Lung (tissue), 12 donors: Measurements from ENCODE around the gene FBL. TPM values are rescaled to one million over a fixed set of nuclear protein-coding genes. Genes with fewer than 3 reads are reported as not detected.

Experiments
- ATAC-seq: fragments of 200-7000 bp; cut with Tn5 transposase; one replicate; pipeline ENCODE4 v1.9.1; 2020; ENCODE audit warnings: moderate number of reproducible peaks; ENCODE audit not compliant: insufficient read depth, low FRiP score
- DNase-seq, 3 donors: peaks; one replicate each; pipeline ENCODE4 v3.0.0-alpha.2; 2013 to 2017
- H3K27ac ChIP-seq, 2 donors: one replicate each; pipeline ENCODE4 v1.5.1; 2013; ENCODE audit warnings: mild to moderate bottlenecking in 2 of 2, moderate library complexity in 2 of 2, control low read depth in 1 of 2, inconsistent platforms in 1 of 2, low read depth in 1 of 2, low read length in 1 of 2
- H3K27me3 ChIP-seq, 3 donors: one replicate each; pipeline ENCODE4 v1.5.1; 2013; ENCODE audit warnings: low read length in 2 of 3; ENCODE audit not compliant: control insufficient read depth in 3 of 3, insufficient read depth in 3 of 3
- H3K36me3 ChIP-seq, 4 donors: one replicate each; pipeline ENCODE4 v1.5.1; 2013; ENCODE audit warnings: low read length in 4 of 4, mild to moderate bottlenecking in 1 of 4, moderate library complexity in 1 of 4; ENCODE audit not compliant: control insufficient read depth in 4 of 4, insufficient read depth in 4 of 4
- H3K4me1 ChIP-seq, 5 donors: one replicate each; pipeline ENCODE4 v1.5.1; 2013; ENCODE audit warnings: low read length in 5 of 5, mild to moderate bottlenecking in 2 of 5, moderate library complexity in 1 of 5; ENCODE audit not compliant: control insufficient read depth in 5 of 5, insufficient read depth in 5 of 5
- H3K4me3 ChIP-seq: one replicate; pipeline ENCODE4 v1.5.1; 2013; ENCODE audit warnings: mild to moderate bottlenecking, control low read depth, moderate library complexity
- H3K9ac ChIP-seq, 2 donors: one replicate each; pipeline ENCODE4 v1.5.1; 2013; ENCODE audit warnings: low read length in 2 of 2, control low read depth in 1 of 2; ENCODE audit not compliant: insufficient read depth in 1 of 2
- H3K9me3 ChIP-seq, 4 donors: one replicate each; pipeline ENCODE4 v1.5.1; 2013; ENCODE audit warnings: low read length in 3 of 4, mild to moderate bottlenecking in 1 of 4, moderate library complexity in 1 of 4; ENCODE audit not compliant: control insufficient read depth in 4 of 4, insufficient read depth in 3 of 4
- CTCF ChIP-seq: IDR thresholded peaks from 2 replicates; pipeline ENCODE4 v1.5.1; 2012; ENCODE audit warnings: mild to moderate bottlenecking; ENCODE audit errors: control extremely low read depth, extremely low read depth
- WGBS, 2 donors: extraction: QIAGEN DNeasy Blood & Tissue Kit; methylation state at CpG; one replicate each; pipeline ENCODE4 v1.1.7; 2013; 5-methylcytosine and 5-hydroxymethylcytosine counted together
- polyA plus RNA-seq, 2 donors: library from polyadenylated mRNA; stranded (reverse); fragments of 200-250 nt; gene quantifications; one replicate each; pipeline ENCODE4 v1.2.1, GENCODE V29; 2013
- total RNA-seq, 2 donors: library from RNA; depleted of rRNA in 1 of 2; stranded (reverse); fragments of >200 nt in 1 of 2; gene quantifications; one replicate each; pipeline ENCODE4 v1.2.1, GENCODE V29; 2014 to 2021
- donor health status: control.
- donor health status: control.
- donor health status: Bipolar disorder and iron deficiency.
- donor health status: healthy.
- donor health status: DM: yes; HTN: yes; CAD: no.

The FBL gene
- total and polyA plus RNA-seq, 4 donors, result 152 to 253 (median 201) TPM

DNA sequence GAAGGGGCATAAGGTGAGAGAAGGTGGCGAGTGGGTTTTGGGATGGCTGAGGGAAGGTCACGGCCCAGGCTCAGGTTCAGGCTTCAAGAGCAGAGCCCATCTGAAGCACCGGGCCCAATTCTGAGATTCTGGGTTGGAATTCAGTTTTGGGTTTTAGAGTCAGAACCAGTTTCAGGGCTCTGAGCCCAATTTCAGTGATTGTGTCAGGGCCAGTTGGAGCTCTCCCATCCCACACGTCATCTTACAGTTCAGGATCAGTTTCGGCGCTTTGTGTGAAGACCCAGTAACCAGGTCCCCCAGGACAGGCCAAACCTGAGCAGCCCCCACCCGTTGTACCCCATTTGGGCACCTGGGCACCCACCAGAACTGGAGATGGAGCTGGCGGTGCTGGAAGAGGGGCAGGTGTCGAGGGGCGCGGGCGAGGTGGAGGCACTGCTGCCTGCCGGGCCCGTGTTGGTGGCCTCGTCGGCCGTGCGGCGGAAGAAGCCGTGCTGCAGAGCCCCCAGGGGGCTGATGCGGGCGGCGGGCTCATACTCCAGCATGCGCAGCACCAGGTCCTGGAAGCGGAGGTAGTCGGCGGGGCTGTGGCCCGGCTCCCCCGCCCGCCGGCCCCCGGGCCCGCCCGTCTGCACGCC is 19.8 kb downstream of the FBL start:
- no peak for DNase-seq
- H3K27ac ChIP-seq, result no peak overlapping the region
- H3K4me1 ChIP-seq, result peaks cover 0 to 8% (median 4%) of the 10 kb centered on the region in 5 donors
- H3K27me3 ChIP-seq, result no peaks in the 10 kb centered on the region
- whole genome bisulfite sequencing, 2 donors, result 95 to 96% methylated on average over 34 to 35 of the region's 35 CpGs
- no peak overlapping the region for H3K4me3 ChIP-seq
- ATAC-seq, result no peak
- H3K36me3 ChIP-seq, result peaks cover 2 to 45% (median 32%) of the 10 kb centered on the region in 4 donors
- no peak for TF ChIP-seq CTCF
- no peak overlapping the region for H3K9ac ChIP-seq
- no peaks in the 10 kb centered on the region for H3K9me3 ChIP-seq

DNA sequence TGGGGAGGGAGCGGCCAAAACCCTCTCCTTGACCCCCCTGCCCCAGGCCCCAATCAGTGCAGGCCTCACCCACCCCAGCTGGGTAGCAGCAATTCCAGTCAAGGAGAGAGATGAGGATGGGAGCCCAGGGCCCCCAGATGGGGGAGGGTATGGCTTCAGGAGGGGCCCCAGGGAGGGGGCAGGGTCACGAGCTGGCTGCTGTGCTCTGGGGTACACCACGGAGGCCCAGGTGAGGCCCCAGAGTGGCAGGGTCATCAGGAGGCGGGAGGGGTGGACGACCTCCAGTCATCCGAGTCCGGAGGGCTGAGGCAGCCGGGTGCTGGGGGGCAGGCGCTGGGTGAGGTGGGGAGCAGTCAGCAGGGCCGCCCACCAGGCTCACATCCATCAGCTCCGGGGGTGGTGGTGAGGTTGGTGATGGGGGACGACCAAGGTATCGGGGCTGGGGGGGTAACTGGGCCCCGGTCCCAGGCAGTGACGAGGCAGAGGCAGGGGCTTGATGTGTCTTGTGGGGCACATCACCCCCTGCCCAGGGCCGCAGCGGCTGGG is 20.6 kb downstream of the FBL start:
- TF ChIP-seq CTCF, result no peak
- Histone ChIP-seq H3K4me1 (peaks cover 0 to 8% (median 4%) of the 10 kb centered on the region in 5 donors), H3K36me3 (peaks cover 2 to 39% (median 29%) of the 10 kb centered on the region in 4 donors), H3K27ac (no peak overlapping the region), H3K9ac (no peak overlapping the region), H3K9me3 (no peaks in the 10 kb centered on the region), H3K4me3 (no peak overlapping the region), H3K27me3 (no peaks in the 10 kb centered on the region)
- ATAC-seq (no peak), DNase-seq (no peak)
- 93 to 94% methylated on average over 13 to 17 of the region's 17 CpGs for WGBS, 2 donors

DNA sequence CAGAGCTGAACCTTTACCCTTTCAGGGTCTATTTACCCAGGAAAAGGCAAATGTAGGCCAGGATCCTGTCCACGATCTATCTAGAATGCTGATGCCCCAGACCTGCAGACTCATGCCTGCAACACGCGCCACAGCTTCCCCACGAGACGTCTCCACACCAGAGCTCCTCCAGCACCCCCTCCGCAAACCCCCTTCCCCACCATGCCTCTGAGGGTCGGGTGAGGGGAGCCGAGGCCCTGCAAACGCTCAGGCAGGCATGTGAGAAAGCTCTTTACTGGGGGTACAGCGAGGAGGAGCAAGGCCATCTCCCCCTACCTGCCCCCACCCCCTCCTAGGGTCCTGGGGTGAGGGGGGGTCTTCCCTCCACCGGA is 21.1 kb downstream of the FBL start:
- H3K4me3 ChIP-seq, result no peak overlapping the region
- ATAC-seq, result no peak
- H3K27ac ChIP-seq, result peak overlapping the region in 1 of 2 donors; percentile 70
- H3K4me1 ChIP-seq, result peaks cover 0 to 8% (median 4%) of the 10 kb centered on the region in 5 donors
- H3K9me3 ChIP-seq, result no peaks in the 10 kb centered on the region
- 80 to 87% methylated on average over 11 of the region's 11 CpGs for whole genome bisulfite sequencing, 2 donors
- no peak for DNase-seq
- peaks cover 2 to 34% (median 26%) of the 10 kb centered on the region in 4 donors for H3K36me3 ChIP-seq
- no peak for TF ChIP-seq CTCF
- no peak overlapping the region for H3K9ac ChIP-seq
- H3K27me3 ChIP-seq, result no peaks in the 10 kb centered on the region
